ENCODE data around the gene NDUFB10.

DNA sequence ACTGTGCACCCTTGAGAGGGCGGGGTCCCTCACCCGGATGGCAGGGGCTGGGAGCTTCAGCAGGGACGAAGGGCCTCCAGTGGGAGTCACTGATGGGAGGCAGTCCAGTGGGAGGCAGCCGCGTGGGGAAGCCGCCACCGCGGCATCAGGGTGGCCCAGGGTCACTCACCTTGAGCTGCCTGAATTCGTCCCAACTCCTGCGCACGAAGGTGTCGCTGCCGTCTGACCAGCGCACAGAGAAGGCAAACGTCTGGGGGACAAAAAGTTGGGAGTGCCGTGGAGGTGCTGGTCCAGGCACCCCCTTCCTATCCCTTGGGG is 21.4 kb downstream of the NDUFB10 start:
- TF ChIP-seq, protein P1, sequence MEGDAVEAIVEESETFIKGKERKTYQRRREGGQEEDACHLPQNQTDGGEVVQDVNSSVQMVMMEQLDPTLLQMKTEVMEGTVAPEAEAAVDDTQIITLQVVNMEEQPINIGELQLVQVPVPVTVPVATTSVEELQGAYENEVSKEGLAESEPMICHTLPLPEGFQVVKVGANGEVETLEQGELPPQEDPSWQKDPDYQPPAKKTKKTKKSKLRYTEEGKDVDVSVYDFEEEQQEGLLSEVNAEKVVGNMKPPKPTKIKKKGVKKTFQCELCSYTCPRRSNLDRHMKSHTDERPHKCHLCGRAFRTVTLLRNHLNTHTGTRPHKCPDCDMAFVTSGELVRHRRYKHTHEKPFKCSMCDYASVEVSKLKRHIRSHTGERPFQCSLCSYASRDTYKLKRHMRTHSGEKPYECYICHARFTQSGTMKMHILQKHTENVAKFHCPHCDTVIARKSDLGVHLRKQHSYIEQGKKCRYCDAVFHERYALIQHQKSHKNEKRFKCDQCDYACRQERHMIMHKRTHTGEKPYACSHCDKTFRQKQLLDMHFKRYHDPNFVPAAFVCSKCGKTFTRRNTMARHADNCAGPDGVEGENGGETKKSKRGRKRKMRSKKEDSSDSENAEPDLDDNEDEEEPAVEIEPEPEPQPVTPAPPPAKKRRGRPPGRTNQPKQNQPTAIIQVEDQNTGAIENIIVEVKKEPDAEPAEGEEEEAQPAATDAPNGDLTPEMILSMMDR (conservative IDR thresholded peaks at IDR 0.05) = no peak
- no peak for TF ChIP-seq EZH2 (IDR thresholded peaks at IDR 0.05; ENCODE audit: low read depth)
